ENCODE data around the gene YWHAB.

Gene YWHAB

DNA sequence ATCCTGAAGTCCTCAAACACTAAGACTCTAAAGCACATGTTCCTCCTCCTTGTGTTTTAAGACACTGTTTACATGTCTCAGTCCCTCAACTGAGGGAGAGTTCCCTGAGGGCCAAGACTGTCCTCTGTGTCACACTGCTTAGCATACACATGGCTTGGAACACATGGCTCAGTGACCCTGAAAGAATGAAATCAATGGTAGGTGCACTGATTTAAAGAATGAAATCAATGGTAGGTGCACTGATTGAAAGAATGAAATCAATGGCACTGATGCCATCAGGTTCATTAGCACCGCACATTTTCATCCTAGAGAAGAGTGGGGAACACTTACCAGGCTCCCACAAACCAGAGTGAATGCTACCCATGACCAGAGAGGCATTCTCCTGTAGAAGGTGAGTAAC is 64.9 kb downstream of the YWHAB start:
- no peak for DNase-seq (ENCODE audit: extremely low read depth in 1 of 2, low read depth in 1 of 2)

DNA sequence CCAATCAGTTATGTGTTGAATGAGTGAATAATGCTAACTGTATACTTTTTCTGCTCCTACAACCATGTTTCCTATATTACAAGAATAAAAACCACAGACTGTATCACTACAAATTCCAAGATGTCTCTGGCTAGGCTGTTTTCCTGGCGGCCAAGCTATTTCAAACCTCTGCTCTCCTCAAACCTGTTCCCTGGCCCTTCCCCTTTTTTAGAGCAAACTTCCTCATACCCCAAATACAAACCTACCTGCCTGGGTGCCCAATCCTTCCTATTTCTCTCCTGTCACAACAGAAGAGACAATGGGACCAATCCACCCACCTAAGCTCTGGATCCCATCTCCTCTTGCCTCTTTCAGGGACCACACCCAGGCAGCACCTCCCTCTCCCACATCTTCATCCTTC is 67.2 kb downstream of the YWHAB start:
- DNase-seq (ENCODE audit: extremely low read depth in 1 of 2, low read depth in 1 of 2) = no peak

DNA sequence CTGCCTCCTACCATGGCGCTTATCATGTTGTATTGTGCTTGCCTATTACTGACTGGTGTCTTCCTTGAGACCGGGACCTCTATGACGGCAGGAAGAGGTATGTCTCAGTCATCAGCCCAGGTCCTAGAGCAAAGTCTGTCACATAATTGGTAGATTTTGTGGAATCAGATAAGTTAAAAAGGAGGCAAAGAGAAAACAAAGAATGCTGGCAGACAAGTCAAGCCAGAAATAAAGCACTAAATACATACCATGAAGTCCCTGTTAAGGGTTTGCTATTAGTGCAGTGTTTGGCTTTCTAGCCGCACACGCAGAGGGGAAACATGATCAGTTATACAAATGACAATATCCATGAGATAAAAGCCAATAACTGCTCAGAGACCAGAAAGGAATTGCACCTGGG is 68.7 kb downstream of the YWHAB start:
- DNase-seq (ENCODE audit: extremely low read depth in 1 of 2, low read depth in 1 of 2) = no peak

DNA sequence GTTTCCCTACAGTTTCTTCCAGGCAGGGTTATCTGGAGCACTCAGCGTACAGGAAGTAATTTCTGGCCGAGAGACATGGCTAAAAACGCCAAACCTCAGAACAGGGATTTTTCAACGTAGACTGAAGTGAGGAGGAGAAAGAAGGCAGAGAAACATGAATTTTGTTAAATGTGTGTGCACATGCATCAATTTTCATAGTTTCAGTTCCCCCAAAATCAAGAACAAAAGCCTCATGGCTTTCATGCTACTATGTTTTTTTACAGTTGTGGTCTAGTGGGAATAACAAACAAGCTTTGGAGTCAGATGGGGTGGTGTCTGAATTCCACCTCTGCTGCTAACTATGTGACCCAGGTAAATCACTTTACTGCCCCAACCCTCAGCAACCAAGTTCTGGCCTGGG is 69.8 kb downstream of the YWHAB start:
- no peak for DNase-seq (ENCODE audit: extremely low read depth in 1 of 2, low read depth in 1 of 2)

DNA sequence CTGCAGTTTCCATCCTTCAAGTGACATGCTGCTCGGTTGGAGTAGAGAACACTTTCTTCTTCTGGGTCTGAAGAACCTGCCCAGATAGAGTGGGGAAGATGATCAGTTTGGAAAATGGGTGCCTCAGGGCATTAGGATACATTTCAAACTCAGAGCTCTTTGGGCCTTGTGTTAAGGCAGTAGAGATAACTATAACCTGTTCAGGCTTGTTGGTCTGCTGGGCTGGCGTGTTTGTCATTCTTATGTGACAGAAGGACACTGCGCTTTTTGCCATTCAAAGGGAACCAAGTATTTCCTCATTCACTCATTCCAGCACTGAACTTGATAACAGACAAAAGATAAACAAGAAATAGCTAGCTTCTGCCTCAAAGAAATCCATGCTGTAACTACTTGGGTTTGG is 70.9 kb downstream of the YWHAB start:
- DNase-seq (ENCODE audit: extremely low read depth in 1 of 2, low read depth in 1 of 2) = no peak
